Loucy (cell line): ENCODE data around the gene GPHA2.

Source experiments
- CTCF ChIP-seq: fragments of 200-600 bp; sonication (generic); conservative IDR thresholded peaks from 2 replicates; pipeline ENCODE4 v1.5.1; 2014; ENCODE audit warnings: mild to moderate bottlenecking, antibody characterized with exemption, low read length
- EZH2phosphoT487 ChIP-seq: fragments of 200-600 bp; IDR thresholded peaks from 2 replicates; pipeline ENCODE4 v1.6.1; 2018; ENCODE audit warnings: antibody characterized with exemption, mild to moderate bottlenecking, moderate library complexity, borderline replicate concordance

GRCh38 chr11:64897381-64898075, 38.2 kb downstream of the GPHA2 start:
- TF ChIP-seq CTCF: no peak
- TF ChIP-seq EZH2phosphoT487: no peak
